Activated naive CD4-positive, alpha-beta T cell treated with Interleukin-2 at 50 U/mL for 16 hours (primary cell): Measurements from ENCODE around the gene TRAPPC2L.

Experiments used
- DNase-seq: peaks from one replicate; pipeline ENCODE4 v3.0.0-alpha.2; 2020

Gene TRAPPC2L

GRCh38 chr16:88861359-88861758 lies 4.4 kb downstream of the TRAPPC2L start:
- DNase-seq: no peak

DNA sequence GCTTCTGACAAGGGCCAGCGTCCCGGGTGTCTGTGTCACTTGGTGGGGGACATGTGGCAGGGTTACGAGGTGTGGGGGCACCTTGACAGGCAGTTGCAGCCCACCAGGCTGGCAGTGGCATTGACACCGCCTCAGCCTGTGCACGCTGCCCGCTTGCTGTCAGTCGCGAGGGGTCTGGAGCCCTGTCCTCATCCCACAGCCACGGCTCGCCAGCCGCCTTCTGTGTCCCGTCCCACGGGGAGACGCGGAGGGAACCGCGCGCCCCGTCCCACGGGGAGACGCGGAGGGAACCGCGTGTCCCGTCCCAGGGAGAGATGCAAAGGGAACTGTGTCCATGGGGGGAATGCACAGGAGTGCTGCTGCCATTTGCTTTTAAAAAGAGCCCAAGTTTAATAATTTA lies 6.0 kb downstream of the TRAPPC2L start:
- DNase-seq: no peak

DNA sequence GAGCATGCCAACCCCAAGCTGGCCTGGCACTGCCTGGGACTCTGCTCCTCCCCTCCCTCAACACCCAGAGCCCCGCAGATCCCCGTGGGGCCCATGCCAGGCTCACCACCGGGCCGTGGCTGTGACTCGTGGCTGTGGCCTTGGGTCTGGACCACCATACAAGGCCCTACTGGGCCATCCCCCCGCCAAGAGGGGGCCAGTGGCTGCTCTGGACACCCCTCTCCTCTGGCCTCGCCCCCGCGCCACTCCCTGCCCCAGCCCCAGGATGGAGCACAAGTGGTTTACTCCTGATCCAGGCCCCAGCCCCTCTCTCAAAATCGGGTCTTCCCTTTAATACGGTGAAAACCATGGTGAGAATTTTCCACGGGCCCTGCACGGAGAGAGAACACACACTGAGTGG lies 6.5 kb downstream of the TRAPPC2L start:
- no peak for DNase-seq

DNA sequence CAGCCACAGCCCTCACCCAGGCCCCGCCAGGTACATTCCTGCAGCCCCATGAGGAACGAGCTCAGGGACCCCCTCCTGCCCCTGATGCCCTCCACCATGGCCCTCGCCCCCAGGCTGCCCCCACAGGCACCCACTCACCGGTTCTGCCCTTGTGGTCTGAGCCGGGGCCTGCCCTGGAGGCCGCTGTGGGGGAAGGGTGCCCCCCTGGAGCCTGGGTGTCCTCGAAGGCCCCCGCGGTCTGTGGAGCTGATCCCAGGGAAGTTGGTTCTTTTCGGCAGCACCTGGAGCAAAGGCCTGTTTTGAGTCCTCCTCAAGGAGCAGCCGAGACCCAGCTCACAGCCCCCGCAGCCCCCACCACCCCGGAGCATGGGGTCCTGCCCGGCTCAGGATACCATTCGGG lies 7.2 kb downstream of the TRAPPC2L start:
- DNase-seq: no peak

GRCh38 chr16:88864521-88864920 lies 7.6 kb downstream of the TRAPPC2L start:
- no peak for DNase-seq

DNA sequence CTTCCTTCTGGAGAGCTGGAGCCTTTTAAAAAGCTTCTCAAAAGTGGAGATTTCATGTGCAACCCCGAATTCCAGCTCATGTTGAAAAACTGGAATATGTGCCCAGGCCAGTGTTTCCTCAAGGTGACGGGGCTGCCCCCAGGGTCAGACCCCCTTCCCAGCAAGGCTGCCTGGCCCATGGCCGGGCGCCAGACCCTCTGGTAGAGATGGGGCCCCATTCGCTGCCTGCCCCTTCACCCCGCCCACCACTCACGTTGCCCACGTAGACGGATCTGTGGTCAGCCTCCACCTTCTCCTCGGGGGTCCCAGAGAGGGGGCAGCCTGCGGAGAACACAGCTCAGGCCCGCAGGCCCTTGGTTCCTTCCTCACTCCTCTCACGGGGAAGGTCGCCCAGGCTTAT lies 8.4 kb downstream of the TRAPPC2L start:
- no peak for DNase-seq

- DNase-seq: no peak
These were observed 8.8 kb downstream of the TRAPPC2L start for GRCh38 chr16:88865742-88866141.

GRCh38 chr16:88866151-88866920 lies 9.4 kb downstream of the TRAPPC2L start, which contains the start of gene PABPN1L:
TSS of gene PABPN1L (minus strand) at chr16:88866660. CDS start at chr16:88866606, 54 bp downstream.
- DNase-seq: no peak

GRCh38 chr16:88867581-88868246 lies 10.8 kb downstream of the TRAPPC2L start:
- DNase-seq: no peak

DNA sequence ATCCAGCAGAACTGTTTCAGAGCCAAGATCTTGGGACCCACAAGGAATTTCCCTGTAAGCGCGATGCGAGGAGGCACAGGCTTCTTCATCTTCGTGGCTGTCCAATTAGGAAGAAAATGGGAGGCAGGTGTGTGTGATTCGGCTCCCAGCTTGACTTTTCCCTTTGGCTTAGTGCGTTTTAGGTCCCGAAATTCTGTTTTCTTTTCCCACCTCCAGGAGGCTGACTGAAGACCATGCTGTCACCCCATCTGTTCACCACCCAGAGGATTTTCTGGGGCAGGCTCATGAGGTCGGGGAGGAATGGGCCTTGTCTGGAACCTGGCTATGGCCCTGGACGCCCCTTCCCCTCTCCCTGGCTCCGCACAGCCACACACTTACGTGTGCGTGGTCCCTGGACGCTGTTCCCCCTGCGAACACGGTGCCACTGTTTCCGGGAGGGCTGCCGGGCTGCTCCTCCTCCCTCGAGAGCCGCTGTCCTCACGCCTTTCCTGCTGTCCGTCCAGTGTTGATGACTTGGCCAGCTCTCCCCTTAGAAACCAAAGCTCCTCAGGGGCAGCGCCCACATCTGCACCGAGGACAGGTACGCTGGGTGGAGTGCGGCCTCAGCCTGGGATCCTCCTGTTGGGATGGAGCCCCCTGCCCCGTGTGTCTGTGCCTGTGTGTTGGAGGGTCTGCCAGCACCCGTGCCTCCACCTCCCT lies 12.2 kb downstream of the TRAPPC2L start:
- DNase-seq: no peak

DNA sequence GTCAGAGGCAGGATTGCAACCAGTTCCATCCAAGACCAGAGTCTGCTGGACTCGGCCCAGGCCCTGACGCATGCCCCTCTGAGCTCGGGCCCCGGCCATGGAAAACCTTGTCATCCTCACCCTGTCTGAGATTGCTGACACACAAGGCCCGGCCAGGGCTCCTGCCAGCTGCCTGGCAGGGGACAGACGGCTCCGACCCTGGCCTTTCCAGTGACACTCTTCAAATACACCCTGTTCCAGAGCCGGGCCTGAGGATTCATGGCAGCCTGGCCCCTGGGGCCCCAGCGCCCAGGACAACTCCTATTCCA lies 12.7 kb downstream of the TRAPPC2L start:
- DNase-seq: no peak

- DNase-seq: no peak
These were observed 13.9 kb downstream of the TRAPPC2L start for GRCh38 chr16:88870608-88871348.

- no peak for DNase-seq
These were observed 14.4 kb downstream of the TRAPPC2L start for GRCh38 chr16:88871349-88871702.

DNA sequence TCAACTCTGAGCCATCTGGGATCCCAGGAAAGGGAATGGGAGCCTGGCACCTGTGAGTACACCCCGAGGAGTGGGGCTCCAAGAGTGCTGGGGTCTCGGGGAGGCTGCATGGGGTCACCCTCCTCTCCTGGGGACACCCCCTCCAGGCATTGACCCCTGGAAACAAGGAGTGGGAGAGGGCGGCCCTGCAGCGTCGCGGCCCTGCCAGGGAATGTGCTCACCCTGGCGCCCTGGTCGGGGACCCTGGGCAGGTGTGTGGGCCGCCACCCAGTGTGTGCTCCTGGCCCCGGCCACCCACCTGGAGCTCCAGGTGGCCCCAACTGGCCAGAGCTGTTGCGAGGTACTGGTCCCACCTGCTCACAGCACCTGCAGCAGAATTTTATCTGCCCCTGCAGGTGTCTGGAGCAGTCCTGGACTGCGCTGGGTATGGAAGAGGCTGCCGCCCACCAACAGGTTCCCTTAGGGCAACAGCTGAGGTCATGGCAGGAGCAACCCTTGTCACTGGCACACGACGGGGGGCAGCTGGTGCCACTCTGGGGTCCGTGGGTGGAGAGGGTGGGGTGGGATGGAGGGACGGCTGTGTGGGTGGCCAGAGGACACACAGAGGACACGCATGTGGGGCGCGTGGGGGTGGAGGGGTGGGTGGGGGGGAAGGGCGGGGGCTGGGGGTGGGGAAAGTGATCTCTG lies 14.9 kb downstream of the TRAPPC2L start:
- no peak for DNase-seq

GRCh38 chr16:88872650-88873331 lies 15.9 kb downstream of the TRAPPC2L start:
- DNase-seq: no peak

DNA sequence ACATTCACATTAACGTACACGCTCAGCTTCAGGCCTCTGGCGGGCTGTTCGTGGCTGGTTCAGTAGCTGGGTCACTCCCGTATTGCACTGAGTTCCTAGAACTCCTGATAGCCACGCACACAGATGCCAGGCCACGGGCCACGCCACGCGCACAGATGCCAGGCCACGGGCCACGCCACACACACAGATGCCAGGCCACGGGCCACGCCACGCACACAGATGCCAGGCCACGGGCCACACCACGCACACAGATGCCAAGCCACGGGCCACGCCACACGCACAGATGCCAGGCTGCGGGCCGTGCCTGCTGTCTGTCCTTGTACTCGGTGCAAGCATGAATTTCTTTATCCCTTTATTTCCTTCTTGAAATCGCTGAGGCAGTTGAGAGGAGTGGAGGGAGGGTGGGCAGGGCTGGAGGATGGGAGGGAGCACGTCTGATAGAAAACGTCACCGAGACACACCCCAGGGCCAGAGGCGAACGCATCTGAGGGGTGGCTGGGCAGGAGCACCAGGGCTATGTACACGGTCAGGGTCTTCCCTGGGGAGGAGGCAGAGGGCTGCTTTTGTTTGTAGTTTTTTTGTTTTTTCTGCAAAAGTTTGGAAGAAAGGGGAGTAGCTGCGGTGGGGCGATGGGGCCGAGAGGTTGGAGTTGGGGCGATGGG lies 18.1 kb downstream of the TRAPPC2L start:
- DNase-seq: no peak

DNA sequence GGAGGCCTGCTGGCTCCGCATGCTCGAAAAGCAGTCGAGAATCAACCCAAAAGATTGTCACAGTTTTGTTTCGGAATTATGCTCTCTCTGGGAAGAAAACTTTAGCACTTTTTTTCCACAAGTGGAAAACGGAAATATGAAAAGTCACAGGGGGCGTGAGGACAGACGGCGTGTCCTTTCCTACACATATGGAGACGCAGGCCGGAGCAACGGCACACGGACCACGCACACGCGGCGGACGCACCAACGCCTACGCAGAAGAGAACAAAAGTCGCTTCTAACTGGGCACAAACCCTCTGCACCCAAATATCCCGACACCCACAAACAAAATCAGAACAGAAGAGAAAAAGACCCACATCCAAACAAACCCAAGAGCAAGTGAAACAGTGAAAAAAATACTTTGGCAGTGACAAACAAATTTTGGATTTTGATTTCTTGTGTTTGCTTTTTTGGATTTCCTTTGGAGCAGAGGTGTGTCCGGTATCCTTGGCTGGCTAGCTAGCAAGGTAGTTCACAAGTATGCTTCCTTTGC lies 18.8 kb downstream of the TRAPPC2L start:
- no peak for DNase-seq

DNA sequence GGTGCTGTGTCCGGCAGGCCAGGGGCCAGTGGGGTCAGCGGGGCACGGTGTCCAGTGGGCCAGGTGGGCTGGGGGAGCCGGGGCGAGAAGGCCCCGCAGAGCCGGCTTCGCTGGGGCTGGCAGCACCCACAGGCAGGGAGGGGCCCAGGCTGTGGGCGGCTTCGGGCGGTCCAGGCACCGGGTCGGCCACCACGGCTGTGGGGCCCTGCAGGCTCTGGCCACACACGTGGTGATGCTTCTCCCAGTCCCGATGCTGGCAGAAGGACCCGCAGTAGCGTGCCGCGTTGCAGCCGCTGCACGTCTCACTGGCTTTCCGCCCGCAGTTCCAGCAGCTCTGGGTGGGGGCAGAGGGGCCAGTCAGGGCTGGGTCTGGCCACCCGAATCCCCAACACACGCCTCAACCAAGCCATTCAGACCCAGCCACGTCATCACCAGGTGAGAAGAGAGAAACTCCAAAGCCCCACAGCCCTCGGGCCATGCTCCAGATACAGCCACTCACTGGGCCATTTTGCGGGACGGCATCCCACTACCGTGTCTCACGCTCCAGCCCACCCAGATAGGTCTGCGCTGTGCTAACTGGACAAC lies 20.1 kb downstream of the TRAPPC2L start:
- no peak for DNase-seq

DNA sequence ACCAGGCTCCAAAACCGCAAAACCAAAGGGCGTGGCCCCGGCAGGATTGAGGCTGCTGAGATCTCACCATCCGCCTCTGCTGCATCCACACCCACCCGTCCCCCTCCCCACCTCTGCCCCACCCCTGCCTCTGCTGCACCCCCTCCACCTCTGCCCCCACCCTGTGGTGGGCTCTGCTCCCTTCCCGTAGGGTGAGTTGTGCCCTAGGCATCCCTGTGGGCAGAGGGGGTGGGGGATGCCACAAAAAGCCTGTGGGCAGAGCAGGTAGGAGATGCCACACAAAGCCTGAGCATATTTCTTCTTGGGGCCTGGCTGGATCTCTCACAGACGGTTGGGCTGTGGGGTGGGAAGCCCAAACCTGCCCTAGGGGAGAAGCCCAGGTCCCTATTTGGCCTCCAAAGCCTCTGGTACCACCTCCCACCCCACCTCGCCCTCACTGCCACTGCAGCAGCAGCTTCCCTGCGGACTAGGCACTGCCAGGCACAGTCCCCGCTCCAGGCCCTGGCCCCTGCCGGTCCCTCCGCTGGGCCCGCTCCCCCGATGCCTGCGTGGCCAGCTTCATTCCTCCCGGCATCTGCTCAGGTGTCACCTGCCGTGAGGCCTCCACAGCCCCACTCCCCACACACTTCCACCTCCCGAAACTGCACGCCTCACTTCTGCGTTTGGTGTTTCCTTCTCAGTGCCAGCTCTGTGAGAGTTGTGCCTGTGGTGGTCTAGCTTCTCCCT lies 20.8 kb downstream of the TRAPPC2L start:
- no peak for DNase-seq

DNA sequence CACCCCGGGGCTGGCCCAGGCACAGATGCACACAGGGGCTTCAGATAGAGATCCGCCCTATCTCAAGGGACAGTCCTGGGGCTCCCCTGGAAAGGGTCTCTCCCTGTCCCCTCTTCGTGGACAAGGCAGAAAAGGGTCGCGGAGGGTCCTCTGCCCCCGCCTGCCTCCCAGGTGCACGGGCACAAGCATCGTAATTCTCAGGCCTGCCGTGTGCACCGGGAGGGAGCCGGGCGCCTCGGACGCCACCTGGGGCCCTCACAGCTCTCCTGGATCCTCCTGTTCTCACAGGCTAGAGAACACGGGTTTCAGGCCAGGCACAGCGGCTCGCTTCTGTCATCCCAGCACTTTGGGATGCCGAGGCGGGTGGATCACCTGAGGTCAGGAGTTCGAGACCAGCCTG lies 21.4 kb downstream of the TRAPPC2L start:
- DNase-seq: no peak
